OCI-LY3 (cell line): ENCODE measurements around the gene ANKRD13A.

ENCODE experiments used
- CTCF ChIP-seq: fragments of 200-600, 300-600 bp; sonication (generic); IDR thresholded peaks from 2 replicates; pipeline ENCODE4 v1.5.1; 2014; ENCODE audit warnings: antibody characterized with exemption, low read length, low read depth
- EZH2phosphoT487 ChIP-seq: fragments of 200-600 bp; shearing (Covaris generic); IDR thresholded peaks from 2 replicates; pipeline ENCODE4 v1.6.1; 2018; ENCODE audit warnings: antibody characterized with exemption, mixed run types, low read depth

- no peak for TF ChIP-seq CTCF
- TF ChIP-seq EZH2phosphoT487 = no peak
These were observed 11.9 kb downstream of the ANKRD13A start for GRCh38 chr12:110010853-110011723.
